Measurements from ENCODE around the gene PARN. TPM values are rescaled to one million over a fixed set of nuclear protein-coding genes. Genes with fewer than 3 reads are reported as not detected.

The PARN gene
- total RNA-seq, 1 experiment from 2014 or later = 42.5 TPM

DNA sequence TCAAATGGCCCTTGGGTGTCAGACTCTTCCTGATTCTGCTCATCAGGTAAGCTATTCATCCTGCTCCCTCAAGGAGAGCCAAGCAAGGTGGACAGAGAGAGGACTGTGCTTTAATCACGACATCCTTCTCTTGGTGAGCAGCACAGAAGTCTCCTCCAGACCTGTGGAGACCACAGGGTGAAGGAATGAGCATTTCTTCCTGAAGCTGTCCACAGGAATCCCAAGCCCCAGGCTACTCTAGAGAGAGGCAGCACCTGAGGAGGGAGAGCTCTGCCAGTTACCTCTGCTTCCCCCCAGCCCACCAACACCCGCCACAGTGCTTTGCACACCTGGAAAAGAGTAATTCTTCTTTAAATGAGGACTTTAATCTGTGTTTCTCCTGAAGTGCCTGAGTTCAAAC lies 100.0 kb downstream of the PARN start:
- no peak overlapping the region for H3K4me3 ChIP-seq (replicated peaks in 1 of 2; ENCODE audit: low read depth in 1 of 2, low read length in 2 of 2)
- H3K27me3 ChIP-seq (ENCODE audit: insufficient read depth, low read length) = no peaks in the 10 kb centered on the region
- H2AFZ ChIP-seq (ENCODE audit: low read depth, low read length, poor library complexity, severe bottlenecking) = no peak overlapping the region
- intact Hi-C loops (cut with micrococcal nuclease) = no loop called here
- no peak overlapping the region for H3K9ac ChIP-seq (ENCODE audit: low read length)
- ChIA-PET POLR2A (interaction anchor here (0.6 kb wide), 1 partner anchor 18 kb away, joined by 4 read pairs; no protein-coding TSS in a partner anchor), RAD21 (ENCODE audit: low non-redundant PET in 1 of 2, low total read pairs in 2 of 2, uncharacterized antibody in 2 of 2, unreplicated experiment in 2 of 2) (no interaction called here), CTCF (interaction anchor here (0.9 kb wide), 1 partner anchor 606 kb away, joined by 3 read pairs; no protein-coding TSS in a partner anchor)
- no TSS peak for BruUV-seq (replicated peaks)
- H3K36me3 ChIP-seq (ENCODE audit: control insufficient read depth in 1 of 2, insufficient read depth in 2 of 2, low read length in 2 of 2) = no peaks in the 10 kb centered on the region
- H3K4me1 ChIP-seq (ENCODE audit: control insufficient read depth in 1 of 2, insufficient read depth in 2 of 2, low read length in 2 of 2) = peaks cover 6 to 13% of the 10 kb centered on the region in 2 experiments; a peak in 3 of 4 replicates
- H3K9me2 ChIP-seq (ENCODE audit: insufficient read depth) = no peaks in the 10 kb centered on the region
- no peaks in the 10 kb centered on the region for H3K79me2 ChIP-seq (ENCODE audit: insufficient read depth, low read length)
- DNase-seq (ENCODE audit: low read depth, low spot score) = no peak
- no peak overlapping the region for H3K27ac ChIP-seq (ENCODE audit: low read depth, low read length)
- no peak for ATAC-seq
- H4K20me1 ChIP-seq (ENCODE audit: insufficient read depth) = peaks cover 3% of the 10 kb centered on the region; the same call in 1 of the 2 replicates
- H3K4me2 ChIP-seq (ENCODE audit: low read length) = no peak overlapping the region
- H3K9me3 ChIP-seq (ENCODE audit: control insufficient read depth in 1 of 2, insufficient read depth in 1 of 2, low read depth in 1 of 2, low read length in 2 of 2) = no peaks in the 10 kb centered on the region
- TF ChIP-seq ELF1 (IDR thresholded peaks at IDR 0.05; ENCODE audit: borderline replicate concordance, low read depth) = no peak
- TF ChIP-seq SIN3A (IDR thresholded peaks at IDR 0.05; ENCODE audit: low read depth) = no peak
- TF ChIP-seq, protein P1, sequence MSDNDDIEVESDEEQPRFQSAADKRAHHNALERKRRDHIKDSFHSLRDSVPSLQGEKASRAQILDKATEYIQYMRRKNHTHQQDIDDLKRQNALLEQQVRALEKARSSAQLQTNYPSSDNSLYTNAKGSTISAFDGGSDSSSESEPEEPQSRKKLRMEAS (IDR thresholded peaks at IDR 0.05) = no peak
- TF ChIP-seq POLR2AphosphoS5 (IDR thresholded peaks at IDR 0.05; ENCODE audit: low read depth, low read length) = no peak
- no peak for TF ChIP-seq CBX3 (IDR thresholded peaks at IDR 0.05; ENCODE audit: low read depth)
- no peak for TF ChIP-seq RAD21 (IDR thresholded peaks at IDR 0.05; ENCODE audit: low read depth)
- TF ChIP-seq TCF7L2 (IDR thresholded peaks at IDR 0.05; ENCODE audit: borderline replicate concordance, extremely low read depth, insufficient read depth, insufficient read length) = no peak
- no peak for TF ChIP-seq FOSL1 (IDR thresholded peaks at IDR 0.05; ENCODE audit: low read depth)
- TF ChIP-seq, protein P2, sequence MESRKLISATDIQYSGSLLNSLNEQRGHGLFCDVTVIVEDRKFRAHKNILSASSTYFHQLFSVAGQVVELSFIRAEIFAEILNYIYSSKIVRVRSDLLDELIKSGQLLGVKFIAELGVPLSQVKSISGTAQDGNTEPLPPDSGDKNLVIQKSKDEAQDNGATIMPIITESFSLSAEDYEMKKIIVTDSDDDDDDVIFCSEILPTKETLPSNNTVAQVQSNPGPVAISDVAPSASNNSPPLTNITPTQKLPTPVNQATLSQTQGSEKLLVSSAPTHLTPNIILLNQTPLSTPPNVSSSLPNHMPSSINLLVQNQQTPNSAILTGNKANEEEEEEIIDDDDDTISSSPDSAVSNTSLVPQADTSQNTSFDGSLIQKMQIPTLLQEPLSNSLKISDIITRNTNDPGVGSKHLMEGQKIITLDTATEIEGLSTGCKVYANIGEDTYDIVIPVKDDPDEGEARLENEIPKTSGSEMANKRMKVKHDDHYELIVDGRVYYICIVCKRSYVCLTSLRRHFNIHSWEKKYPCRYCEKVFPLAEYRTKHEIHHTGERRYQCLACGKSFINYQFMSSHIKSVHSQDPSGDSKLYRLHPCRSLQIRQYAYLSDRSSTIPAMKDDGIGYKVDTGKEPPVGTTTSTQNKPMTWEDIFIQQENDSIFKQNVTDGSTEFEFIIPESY (IDR thresholded peaks at IDR 0.05; ENCODE audit: extremely low read depth, insufficient replicate concordance, low read length) = no peak
- TF ChIP-seq ZFX (IDR thresholded peaks at IDR 0.05) = no peak
- TF ChIP-seq ZNF274 (IDR thresholded peaks at IDR 0.05; ENCODE audit: low read depth, low read length) = no peak
- TF ChIP-seq YY1 (IDR thresholded peaks at IDR 0.05; ENCODE audit: extremely low read depth, insufficient replicate concordance, low read depth, low read length) = no peak
- TF ChIP-seq SP1 (IDR thresholded peaks at IDR 0.05; ENCODE audit: low read depth) = no peak
- no peak for TF ChIP-seq SRF (IDR thresholded peaks at IDR 0.05; ENCODE audit: low read depth)
